GM20000 (cell line): Measurements from ENCODE around the gene TNC.
"Not testable (repeated sequence)": the region's sequence is repeated elsewhere in the genome, so short reads cannot be mapped to it uniquely, and the experiment has no call there.

Experiments
- DNase-seq: peaks from one replicate; pipeline ENCODE4 v3.0.0; 2012; ENCODE audit warnings: low spot score
- CTCF ChIP-seq: IDR thresholded peaks from 2 replicates; pipeline ENCODE4 v1.5.1; 2012; ENCODE audit warnings: mild to moderate bottlenecking, control low read depth; ENCODE audit errors: extremely low read depth, missing control alignments

TNC gene

GRCh38 chr9:115134941-115135340, 17.0 kb upstream of the TNC start:
- no peak for DNase-seq
- no peak for TF ChIP-seq CTCF

- TF ChIP-seq CTCF, result no peak
- no peak for DNase-seq
Observed at GRCh38 chr9:115133649-115134048, 15.7 kb upstream of the TNC start.

GRCh38 chr9:115132648-115133047, 14.7 kb upstream of the TNC start:
- no peak for DNase-seq
- TF ChIP-seq CTCF, result no peak

GRCh38 chr9:115130176-115130575, 12.2 kb upstream of the TNC start:
- no peak for TF ChIP-seq CTCF
- DNase-seq, result no peak

- not testable (repeated sequence) for DNase-seq
Observed at GRCh38 chr9:115128726-115129125, 10.8 kb upstream of the TNC start.

GRCh38 chr9:115127191-115127817, 9.3 kb upstream of the TNC start:
- no peak for DNase-seq
- TF ChIP-seq CTCF, result no peak

- no peak for DNase-seq
- TF ChIP-seq CTCF, result no peak
Observed at GRCh38 chr9:115126404-115126803, 8.4 kb upstream of the TNC start.

GRCh38 chr9:115122937-115123336, 5.0 kb upstream of the TNC start:
- no peak for DNase-seq
- no peak for TF ChIP-seq CTCF
